ENCODE results near the gene ZNF33B.
A peak's percentile ranks its signal among the peaks of the same experiment; 100 is the strongest.
"Not testable (repeated sequence)": the region's sequence is repeated elsewhere in the genome, so short reads cannot be mapped to it uniquely, and the experiment has no call there.

Gene ZNF33B

DNA sequence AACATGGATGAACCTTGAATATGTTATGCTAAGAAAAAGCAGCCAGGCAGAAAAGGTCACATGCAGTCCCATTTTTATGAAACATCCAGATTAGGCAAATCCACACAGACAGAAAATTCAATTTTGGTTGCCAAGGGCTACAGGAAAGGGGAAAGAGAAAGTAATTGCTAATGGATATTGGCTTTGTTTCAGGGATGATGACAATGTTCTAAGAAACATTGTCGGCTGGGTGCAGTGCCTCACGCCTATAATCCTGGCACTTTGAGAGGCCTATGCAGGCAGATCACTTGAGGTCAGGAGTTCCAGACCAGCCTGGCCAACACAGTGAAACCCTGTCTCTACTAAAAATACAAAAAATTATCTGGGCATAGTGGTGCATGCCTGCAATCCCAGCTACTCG, 23.0 kb downstream of the ZNF33B start:
- no peak for DNase-seq (ENCODE audit: low spot score)

- DNase-seq (ENCODE audit: low spot score): peak; percentile 19
Observed at GRCh38 chr10:42609872-42610271, 28.5 kb downstream of the ZNF33B start.

GRCh38 chr10:42598249-42598873, 40.0 kb downstream of the ZNF33B start:
- no peak for DNase-seq (ENCODE audit: low spot score)

- DNase-seq (ENCODE audit: low spot score): no peak
Observed at GRCh38 chr10:42596196-42596595, 42.2 kb downstream of the ZNF33B start.

- DNase-seq (ENCODE audit: low spot score): no peak
Observed at GRCh38 chr10:42594246-42594650, 44.1 kb downstream of the ZNF33B start.

DNA sequence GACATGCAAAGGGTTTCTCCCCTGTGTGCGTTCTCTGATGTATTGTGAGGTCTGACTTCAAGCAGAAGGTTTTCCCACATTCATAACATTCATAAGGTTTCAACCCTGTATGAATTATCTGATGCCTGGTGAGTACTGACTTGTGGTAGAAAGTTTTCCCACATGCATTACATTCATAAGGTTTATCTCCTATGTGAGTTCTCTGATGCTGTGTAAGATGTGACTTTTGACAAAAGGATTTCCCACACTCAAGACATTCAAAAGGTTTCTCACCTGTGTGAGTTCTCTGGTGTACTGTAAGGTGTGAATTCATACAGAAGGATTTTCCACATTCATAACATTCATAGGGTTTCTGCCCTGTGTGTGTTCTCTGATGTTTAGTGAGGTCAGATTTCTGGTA, 45.1 kb downstream of the ZNF33B start:
- no peak for DNase-seq (ENCODE audit: low spot score)

DNA sequence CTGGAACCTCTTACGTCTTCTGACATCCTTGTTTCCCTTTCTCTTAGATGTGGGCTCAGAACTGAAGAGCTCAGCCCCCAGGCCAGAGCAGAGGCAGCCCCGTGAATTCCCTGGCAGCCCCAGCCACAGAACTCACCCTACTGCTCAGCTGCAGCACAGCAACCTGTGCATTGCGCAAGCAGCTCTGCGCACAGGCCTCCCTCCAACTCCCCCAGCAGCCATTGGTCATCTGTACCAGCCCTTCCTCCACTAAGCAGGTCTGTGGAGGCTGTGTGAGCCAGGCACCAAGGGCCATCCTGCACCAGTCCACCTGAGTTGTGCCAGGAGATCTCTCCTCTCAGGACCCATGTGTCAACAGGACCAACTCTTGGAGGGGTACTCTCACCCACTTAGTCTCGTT, 54.5 kb downstream of the ZNF33B start:
- DNase-seq (ENCODE audit: low spot score): no peak

DNA sequence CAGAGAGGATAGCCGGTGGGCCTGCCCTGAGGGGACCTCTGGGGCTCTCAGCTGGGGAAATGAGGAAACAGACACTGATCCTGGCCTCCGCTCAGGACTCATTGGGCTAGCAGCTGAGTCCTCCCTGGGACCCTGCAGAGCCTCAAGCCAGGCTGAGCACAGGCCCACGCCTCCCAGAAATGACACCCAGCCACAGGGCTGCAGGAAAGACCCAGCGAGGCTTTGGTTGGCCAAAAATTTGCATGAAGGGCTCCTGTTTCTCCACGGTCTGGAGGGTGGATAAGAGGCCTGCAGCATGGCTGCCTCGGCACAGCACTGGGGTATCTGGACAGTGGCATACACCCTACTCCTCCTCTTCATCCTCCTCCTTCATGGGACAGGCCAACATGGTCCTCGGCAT, 60.4 kb downstream of the ZNF33B start:
- DNase-seq (ENCODE audit: low spot score): no peak

- no peak for DNase-seq (ENCODE audit: low spot score)
Observed at GRCh38 chr10:42576338-42576737, 62.0 kb downstream of the ZNF33B start.

DNA sequence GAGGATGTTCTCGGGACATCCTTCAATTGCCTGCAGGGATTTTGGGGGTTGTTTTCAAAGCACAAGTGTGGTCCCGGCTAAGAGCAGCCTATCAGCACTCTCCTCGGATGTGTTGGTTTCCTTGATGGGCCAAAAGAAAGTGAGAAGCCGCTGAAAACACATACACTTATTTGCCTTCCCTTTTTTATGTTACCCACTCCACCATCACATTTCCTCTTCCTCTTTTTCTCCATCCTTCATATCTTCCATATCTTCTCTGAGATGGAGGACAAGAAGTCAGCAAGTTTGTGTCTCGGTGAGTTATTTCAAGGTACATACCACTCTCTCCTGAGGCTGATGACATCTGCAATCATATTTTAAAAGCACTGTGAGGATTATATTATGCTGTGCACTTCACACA, 64.0 kb downstream of the ZNF33B start:
- no peak for DNase-seq (ENCODE audit: low spot score)

DNA sequence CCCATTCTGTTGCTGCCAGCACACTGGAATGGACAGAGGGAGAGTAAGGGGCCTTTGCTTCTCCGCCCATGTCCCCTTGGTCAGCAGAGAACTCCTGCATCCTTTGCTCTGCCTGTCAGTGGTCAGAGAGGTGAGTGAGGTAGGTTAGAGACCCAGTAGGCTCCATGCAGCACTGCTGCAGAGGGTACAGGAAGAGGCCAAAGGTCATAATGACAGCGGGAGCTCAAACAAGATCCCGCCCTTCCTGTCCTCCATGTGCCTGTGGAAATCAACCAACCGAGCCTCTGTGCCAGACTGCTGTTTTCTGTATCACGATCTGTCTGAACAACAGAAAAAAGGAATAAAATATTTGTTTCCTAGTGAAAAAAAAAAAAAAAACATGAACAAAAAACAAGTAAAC, 81.4 kb downstream of the ZNF33B start:
- no peak for DNase-seq (ENCODE audit: low spot score)

- not testable (repeated sequence) for DNase-seq (ENCODE audit: low spot score)
Observed at GRCh38 chr10:42553576-42553975, 84.8 kb downstream of the ZNF33B start.

GRCh38 chr10:42553064-42553407, 85.3 kb downstream of the ZNF33B start:
- no peak for DNase-seq (ENCODE audit: low spot score)

GRCh38 chr10:42552188-42553063, 85.9 kb downstream of the ZNF33B start:
- DNase-seq (ENCODE audit: low spot score): peak; percentile 98

DNA sequence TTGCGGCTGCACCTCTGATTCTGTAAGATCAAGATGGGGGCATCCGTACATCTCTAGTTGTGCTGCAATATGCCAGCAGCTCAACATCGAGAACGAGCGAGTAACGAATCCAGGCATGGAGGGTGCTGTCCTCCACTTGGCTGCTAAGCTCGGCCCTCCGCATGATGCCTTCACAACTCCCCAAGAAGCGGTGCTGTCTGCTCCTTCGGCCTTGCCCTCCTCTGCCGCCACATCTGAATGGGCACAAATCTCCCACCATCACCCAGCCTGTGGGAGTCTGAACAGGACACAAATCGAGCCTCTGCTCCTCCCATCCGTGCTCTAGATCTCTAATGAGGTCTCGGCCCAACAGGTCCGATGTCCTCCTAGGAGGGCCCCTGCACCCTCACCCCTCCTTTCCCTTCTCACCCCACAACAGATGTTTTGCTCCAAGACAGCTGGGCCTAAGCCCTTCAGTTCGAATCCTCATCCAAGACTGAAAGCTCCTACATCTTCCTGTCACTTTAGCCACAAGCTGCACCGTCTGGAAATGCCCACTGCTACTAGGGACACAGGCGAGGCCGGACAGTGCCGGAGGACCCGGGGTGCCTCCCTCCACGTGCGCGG, 86.7 kb downstream of the ZNF33B start:
- no peak for DNase-seq (ENCODE audit: low spot score)

DNA sequence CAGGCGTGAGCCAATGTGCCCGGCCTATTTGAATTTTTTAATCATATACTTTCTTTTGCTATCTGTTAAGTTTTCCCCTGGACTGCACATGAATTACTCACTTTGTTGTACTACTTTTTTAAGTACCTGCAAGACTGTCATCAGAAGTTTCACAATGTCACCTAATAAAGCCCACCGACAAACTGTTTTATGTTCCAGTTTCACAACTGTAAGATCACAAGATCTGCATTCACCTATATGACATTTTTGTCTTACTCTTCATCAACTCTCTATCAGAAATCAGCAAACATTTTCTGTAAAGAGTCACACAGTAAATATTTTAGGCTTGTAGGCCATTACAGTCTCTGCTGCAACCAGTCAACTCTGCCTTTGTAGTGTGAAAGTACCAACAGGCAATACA, 88.5 kb downstream of the ZNF33B start:
- no peak for DNase-seq (ENCODE audit: low spot score)

DNA sequence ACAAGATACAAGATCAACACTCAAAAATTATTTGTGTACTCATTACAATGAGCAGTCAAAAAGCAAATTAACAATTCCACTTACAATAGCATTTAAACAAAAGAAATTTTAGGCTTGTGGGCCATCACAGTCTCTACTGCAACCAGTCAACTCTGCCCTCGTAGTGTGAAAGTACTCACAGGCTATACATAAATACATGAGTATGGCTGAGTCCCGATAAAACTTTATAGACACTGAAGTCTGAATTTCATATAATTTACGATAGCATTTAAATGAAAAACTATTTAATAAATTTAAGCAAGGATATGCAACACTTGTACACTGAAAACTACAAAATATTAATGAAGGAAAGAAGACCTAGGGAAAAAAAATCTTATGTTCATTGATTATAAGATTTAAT, 90.1 kb downstream of the ZNF33B start:
- no peak for DNase-seq (ENCODE audit: low spot score)

GRCh38 chr10:42544945-42545344, 93.4 kb downstream of the ZNF33B start:
- DNase-seq (ENCODE audit: low spot score): no peak

- no peak for DNase-seq (ENCODE audit: low spot score)
Observed at GRCh38 chr10:42543840-42544372, 94.5 kb downstream of the ZNF33B start.

Data from NAMALWA (cell line).